OCI-LY7 (cell line): Measurements from ENCODE around the gene DUSP18. TPM values are rescaled to one million over a fixed set of nuclear protein-coding genes. Genes with fewer than 3 reads are reported as not detected.

Source experiments
- BruUV-seq: library from RNA; stranded (reverse); fragments of 400-500 nt; replicated peaks from 2 replicates; lab custom pipeline; 2021; lab: Mats Ljungman, UMichigan
- CTCF ChIA-PET: fragments of 300-600 bp; sonication (Branson Sonifier 250); formaldehyde crosslinking; loops from one replicate; lab custom pipeline; 2022; ENCODE audit warnings: antibody characterized with exemption; ENCODE audit not compliant: unreplicated experiment; lab: Charles Lee
- POLR2A ChIA-PET: fragments of 300-600 bp; sonication (Branson Sonifier 250); formaldehyde crosslinking; loops from one replicate; lab custom pipeline; 2022; ENCODE audit warnings: antibody characterized with exemption; lab: Charles Lee
- DNase-seq: peaks from one replicate; pipeline ENCODE4 v3.0.0-alpha.2; 2015; ENCODE audit warnings: low spot score
- H2AFZ ChIP-seq: fragments of 200-600 bp; sonication (generic), shearing (Covaris generic); 2 replicates; pipeline ENCODE4 v1.6.1; 2014; ENCODE audit warnings: mild to moderate bottlenecking, antibody characterized with exemption, low read length, moderate library complexity
- H3K27ac ChIP-seq: fragments of 200-600 bp; sonication (generic); 2 replicates; pipeline ENCODE4 v1.5.1; 2014; ENCODE audit warnings: mixed run types, low read depth, mild to moderate bottlenecking, moderate library complexity, low read length, inconsistent platforms; ENCODE audit not compliant: poor library complexity, severe bottlenecking
- H3K36me3 ChIP-seq: fragments of 200-600 bp; sonication (generic); 2 replicates; pipeline ENCODE4 v1.6.1; 2014; ENCODE audit warnings: mild to moderate bottlenecking, antibody characterized with exemption, low read length, moderate library complexity, mixed read lengths; ENCODE audit not compliant: insufficient read depth
- H3K4me1 ChIP-seq: fragments of 200-600 bp; sonication (generic); 2 replicates; pipeline ENCODE4 v1.5.1; 2014; ENCODE audit warnings: mild to moderate bottlenecking, low read length; ENCODE audit not compliant: insufficient read depth, poor library complexity, severe bottlenecking
- H3K4me2 ChIP-seq: fragments of 200-600 bp; sonication (generic); 2 replicates; pipeline ENCODE4 v1.6.1; 2014; ENCODE audit warnings: mild to moderate bottlenecking, low read length
- H3K4me3 ChIP-seq: fragments of 200-600 bp; sonication (generic); 2 replicates; pipeline ENCODE4 v1.5.1; 2014; ENCODE audit warnings: mild to moderate bottlenecking, low read depth, low read length; ENCODE audit not compliant: poor library complexity, severe bottlenecking
- H3K79me2 ChIP-seq: fragments of 200-600 bp; sonication (generic); 2 replicates; pipeline ENCODE4 v1.6.1; 2016; ENCODE audit warnings: low read depth, mild to moderate bottlenecking, low read length, moderate library complexity, mixed read lengths; ENCODE audit not compliant: insufficient read depth
- H3K9me2 ChIP-seq: fragments of 200-600 bp; sonication (generic); 2 replicates; pipeline ENCODE4 v1.6.1; 2016; ENCODE audit warnings: mild to moderate bottlenecking, low read length, mixed read lengths; ENCODE audit not compliant: insufficient read depth
- H3K9me3 ChIP-seq: fragments of 200-600 bp; sonication (generic); 2 replicates; pipeline ENCODE4 v1.6.1; 2014; ENCODE audit warnings: mild to moderate bottlenecking, mixed run types, low read length, mixed read lengths
- H4K20me1 ChIP-seq: fragments of 200-600 bp; sonication (generic); 2 replicates; pipeline ENCODE4 v1.6.1; 2014; ENCODE audit warnings: mild to moderate bottlenecking, antibody characterized with exemption, low read length, moderate library complexity, mixed read lengths; ENCODE audit not compliant: insufficient read depth
- EZH2phosphoT487 ChIP-seq: fragments of 200-600 bp; sonication (generic); IDR thresholded peaks from 2 replicates; pipeline ENCODE4 v1.6.1; 2018; ENCODE audit warnings: low read depth, borderline replicate concordance, mild to moderate bottlenecking, mixed run types, antibody characterized with exemption, low read length, moderate library complexity, mixed read lengths
- intact Hi-C: fragments of 100-400 bp; cut with micrococcal nuclease; formaldehyde crosslinking; loops from one replicate; pipeline ENCODE4 v1.10.0; 2022; ENCODE audit not compliant: unreplicated experiment
- total RNA-seq, 2 experiments: library from RNA; depleted of rRNA in 1 of 2; stranded (reverse); fragments of >200 nt in 1 of 2; shearing (Covaris generic) in 1 of 2; gene quantifications; 2 replicates each; pipeline ENCODE4 v1.2.3, GENCODE V29; 2014 to 2022
- TF ChIP-seq, protein P1 (sequence below): fragments of 200-600 bp; sonication (generic); conservative IDR thresholded peaks from 2 replicates; pipeline ENCODE4 v1.5.1; 2014; ENCODE audit warnings: mild to moderate bottlenecking, antibody characterized with exemption, low read length, moderate library complexity, mixed read lengths

DUSP18 gene
- total RNA-seq, 2 experiments from 2014 or later: 5.0 to 6.4 TPM

DNA sequence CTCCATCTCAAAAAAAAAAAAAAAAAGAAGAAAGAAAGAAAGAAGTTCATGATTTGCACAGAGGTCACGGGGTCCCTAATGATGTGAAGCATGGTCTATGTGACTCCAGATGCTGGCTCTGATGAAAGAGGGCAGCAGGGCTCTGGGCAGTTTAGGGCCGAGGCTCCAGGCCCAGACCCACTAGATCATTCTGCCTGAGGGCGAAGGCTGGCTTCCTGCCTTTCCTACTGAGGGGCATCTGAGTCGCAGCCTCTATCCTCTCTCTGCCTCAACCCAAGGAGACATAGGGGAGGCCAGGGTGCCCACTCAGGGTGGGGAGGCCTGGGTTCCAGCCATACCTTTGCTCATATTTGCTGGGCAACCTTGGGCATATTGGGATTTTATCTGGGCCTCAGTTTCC lies 27.3 kb downstream of the DUSP18 start:
- Histone ChIP-seq H2AFZ (no peak overlapping the region), H3K9me3 (no peaks in the 10 kb centered on the region), H3K4me2 (no peak overlapping the region), H3K36me3 (no peaks in the 10 kb centered on the region; the same call in 1 of the 2 replicates), H3K79me2 (no peaks in the 10 kb centered on the region), H3K9me2 (no peaks in the 10 kb centered on the region), H3K27ac (no peak overlapping the region), H4K20me1 (no peaks in the 10 kb centered on the region), H3K4me3 (no peak overlapping the region), H3K4me1 (peaks cover 3% of the 10 kb centered on the region)
- no TSS peak for BruUV-seq
- no peak for DNase-seq
- CTCF ChIA-PET: no interaction called here
- POLR2A ChIA-PET: no interaction called here
- TF ChIP-seq EZH2phosphoT487: no peak
- TF ChIP-seq, protein P1, sequence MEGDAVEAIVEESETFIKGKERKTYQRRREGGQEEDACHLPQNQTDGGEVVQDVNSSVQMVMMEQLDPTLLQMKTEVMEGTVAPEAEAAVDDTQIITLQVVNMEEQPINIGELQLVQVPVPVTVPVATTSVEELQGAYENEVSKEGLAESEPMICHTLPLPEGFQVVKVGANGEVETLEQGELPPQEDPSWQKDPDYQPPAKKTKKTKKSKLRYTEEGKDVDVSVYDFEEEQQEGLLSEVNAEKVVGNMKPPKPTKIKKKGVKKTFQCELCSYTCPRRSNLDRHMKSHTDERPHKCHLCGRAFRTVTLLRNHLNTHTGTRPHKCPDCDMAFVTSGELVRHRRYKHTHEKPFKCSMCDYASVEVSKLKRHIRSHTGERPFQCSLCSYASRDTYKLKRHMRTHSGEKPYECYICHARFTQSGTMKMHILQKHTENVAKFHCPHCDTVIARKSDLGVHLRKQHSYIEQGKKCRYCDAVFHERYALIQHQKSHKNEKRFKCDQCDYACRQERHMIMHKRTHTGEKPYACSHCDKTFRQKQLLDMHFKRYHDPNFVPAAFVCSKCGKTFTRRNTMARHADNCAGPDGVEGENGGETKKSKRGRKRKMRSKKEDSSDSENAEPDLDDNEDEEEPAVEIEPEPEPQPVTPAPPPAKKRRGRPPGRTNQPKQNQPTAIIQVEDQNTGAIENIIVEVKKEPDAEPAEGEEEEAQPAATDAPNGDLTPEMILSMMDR: no peak
- intact Hi-C loops: no loop called here

DNA sequence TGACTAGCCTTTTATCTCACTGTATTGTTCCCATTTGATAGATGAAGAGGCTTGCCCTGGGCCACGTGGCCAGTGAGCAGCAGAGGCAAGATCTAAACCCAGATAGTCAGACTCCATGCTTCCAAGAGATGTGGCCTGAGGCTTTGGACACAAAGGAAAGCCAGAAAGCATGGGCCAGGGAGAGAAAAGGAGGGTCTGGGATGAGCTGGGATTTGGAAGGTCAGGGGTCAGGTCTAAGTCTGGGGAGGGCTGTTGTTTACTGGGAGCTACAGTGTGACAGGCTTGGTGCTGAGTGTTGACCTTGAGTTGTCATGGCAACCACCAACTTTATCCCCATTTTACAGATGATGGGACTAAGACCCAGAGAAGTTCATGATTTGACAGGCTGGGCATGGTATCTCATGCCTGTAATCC lies 30.0 kb downstream of the DUSP18 start:
- no TSS peak for BruUV-seq
- peaks cover 16% of the 10 kb centered on the region for H3K4me1 ChIP-seq
- H3K27ac ChIP-seq: no peak overlapping the region
- H3K4me3 ChIP-seq: peak overlapping the region; percentile 74
- TF ChIP-seq EZH2phosphoT487: no peak
- TF ChIP-seq, protein P1: no peak
- no peak for DNase-seq
- intact Hi-C loops: loop anchor here (10.0 kb wide), 1 partner anchor 447 kb away; the partner anchor contains the start of gene SMTN
- H4K20me1 ChIP-seq: no peaks in the 10 kb centered on the region
- ChIA-PET CTCF (no interaction called here), POLR2A (interaction anchor here (0.6 kb wide), 1 partner anchor 13 kb away, joined by 4 read pairs; no protein-coding TSS in a partner anchor)
- H2AFZ ChIP-seq: no peak overlapping the region
- peak overlapping the region; percentile 93 for H3K4me2 ChIP-seq
- H3K9me3 ChIP-seq: no peaks in the 10 kb centered on the region
- no peaks in the 10 kb centered on the region; the same call in 1 of the 2 replicates for H3K36me3 ChIP-seq
- H3K79me2 ChIP-seq: no peaks in the 10 kb centered on the region
- H3K9me2 ChIP-seq: no peaks in the 10 kb centered on the region
